Activated T-cell treated with anti-CD3 and anti-CD28 coated beads, Interleukin-2, amount 50 U/mL, for 1 hour (primary cell): Measurements from ENCODE around the gene PSMD3.

Experiments
- DNase-seq: peaks from one replicate; pipeline ENCODE4 v3.0.0-alpha.2; 2020

Gene PSMD3

DNA sequence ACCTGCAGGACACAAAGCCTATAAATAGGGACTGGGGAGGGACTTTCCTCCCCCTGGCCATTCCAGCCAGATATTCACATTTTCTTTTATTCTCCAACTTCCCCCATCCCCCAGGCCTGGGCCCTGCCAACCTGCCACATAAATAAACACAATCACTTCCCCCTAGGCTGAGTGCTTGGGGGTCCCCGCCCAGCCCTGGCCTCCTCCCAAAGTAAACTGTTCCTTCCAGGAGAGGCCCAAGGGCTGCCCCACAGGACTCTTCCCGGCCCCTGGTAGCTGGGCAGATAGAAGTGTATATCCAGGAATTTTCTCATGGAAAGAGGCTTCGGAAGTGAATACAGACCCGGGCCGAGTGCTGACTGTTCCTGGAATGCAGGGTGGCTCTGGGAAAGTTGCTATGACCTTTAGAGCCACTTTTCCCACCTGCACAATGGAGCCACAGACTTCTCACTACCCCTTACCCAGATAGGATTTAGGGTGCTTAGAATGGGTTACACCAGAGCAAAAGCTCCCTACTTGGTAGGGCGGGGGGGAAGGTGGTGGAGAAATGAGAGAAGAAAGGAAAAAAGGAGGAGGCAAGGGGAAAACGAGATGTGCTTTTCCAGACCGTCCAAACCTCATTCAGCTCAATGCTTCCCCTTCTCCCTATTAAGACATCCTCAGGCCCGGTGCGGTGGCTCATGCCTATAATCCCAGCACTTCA lies 43.1 kb downstream of the PSMD3 start:
- no peak for DNase-seq

DNA sequence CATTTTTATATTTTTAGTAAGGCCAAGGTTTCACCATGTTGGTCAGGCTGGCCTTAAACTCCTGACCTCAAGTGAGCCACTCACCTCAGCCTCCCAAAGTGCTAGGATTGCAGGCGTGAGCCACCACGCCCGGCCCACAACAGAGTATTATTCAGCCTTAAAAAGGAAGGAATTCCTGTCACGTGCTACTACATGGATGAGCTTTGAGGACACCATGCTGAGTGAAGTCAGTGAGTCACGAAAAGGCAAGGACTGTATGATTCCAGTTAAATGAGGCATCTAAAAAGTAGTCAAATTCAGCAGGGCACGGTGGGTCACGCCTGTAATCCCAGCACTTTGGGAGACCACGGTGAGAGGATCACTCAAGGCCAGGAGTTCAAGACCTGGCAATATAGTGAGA lies 44.3 kb downstream of the PSMD3 start:
- no peak for DNase-seq

DNA sequence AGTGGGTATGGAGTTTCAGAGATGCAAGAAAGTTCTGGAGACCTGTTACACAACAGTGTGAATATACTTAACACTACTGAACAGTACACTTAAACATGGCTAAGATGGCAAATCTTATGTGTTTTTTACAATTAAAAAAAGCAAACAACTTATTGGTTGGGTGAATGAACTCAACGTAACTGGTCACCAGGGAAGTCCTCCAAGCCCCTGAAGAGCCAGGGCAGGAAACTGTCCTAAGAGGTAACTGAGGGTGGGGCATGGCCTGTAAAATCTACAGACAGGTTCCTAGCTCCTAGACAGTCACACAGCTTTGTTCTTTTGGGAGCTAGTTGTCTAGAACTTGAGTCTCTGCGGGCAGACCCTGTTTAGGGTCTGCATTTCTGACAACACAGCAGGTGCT lies 45.0 kb downstream of the PSMD3 start:
- DNase-seq, result no peak

DNA sequence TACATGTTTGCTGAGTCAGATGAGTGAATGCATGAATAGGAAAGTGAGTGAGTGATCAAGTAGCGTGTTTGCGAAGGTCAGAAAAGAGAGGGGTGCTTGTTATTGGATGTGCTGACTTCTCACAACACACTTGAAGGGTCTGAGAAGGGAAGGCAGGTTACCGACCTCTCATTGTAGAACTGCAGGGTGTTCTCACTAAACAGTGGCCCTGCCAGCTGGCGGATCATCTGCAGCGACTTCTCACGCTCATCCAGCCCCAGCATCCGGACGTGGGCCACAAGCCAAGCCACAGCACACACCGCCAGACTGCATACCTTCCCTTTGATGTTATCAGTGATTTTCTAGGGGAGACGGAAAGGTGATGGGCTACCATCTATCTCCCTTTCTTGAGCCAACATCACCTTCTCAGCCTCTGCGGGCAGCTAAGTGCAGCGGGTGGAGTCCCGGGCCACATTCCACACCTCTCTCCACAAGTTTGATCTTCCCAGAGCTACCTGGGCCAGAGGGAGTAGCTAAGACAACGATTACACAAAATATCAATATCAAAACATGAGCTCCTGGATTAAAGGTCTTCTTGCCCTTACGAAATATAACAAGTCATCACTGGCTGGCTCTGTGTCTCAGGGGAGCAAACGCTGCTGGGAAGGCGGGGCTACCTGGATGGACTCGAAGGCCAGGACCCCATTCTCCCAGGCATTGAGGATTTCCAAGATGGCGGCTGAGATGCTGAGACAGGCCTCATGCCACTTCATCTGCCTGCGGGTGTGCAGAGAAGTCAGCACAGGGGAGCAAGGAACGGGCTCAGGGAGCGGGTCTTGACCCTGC lies 45.6 kb downstream of the PSMD3 start:
- DNase-seq, result peak; percentile 50

DNA sequence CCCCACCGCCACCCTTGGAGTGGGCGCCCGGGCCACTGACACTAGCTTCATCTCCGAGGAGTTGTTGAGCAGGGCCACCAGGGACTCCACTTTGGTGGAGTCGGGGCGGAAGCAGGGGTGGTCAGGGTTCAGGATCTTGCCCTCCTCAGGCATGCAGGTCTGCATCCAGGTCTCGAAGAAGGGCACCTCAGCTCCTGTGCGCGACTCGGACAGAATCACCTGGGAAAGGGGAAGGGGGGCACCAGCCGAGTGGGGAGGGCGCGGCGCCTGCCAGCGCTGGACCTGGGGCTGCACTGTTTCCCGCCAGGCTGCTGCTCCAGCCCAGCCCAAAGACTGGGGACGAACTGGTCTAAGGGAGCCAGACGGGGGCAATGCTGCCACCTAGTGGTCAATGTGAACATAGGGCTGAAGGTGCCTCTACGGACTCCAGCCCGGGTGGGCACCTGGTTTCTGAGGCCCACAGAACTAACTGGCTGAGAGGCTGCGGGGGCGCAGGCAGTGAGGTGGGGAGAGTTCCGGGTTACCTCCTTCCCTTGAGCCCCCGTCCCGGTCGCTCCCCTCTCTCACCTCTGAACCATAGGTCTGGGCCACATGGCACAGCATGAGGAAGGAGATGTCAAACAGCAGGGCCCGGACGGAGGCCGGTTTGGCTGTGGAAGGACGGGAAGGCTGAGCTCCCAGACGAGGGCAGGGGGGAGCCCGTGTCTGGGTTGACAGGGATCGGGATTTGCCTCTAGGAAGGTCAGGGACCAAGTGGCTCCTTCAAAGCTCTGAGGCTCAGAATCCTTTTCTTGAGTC lies 46.4 kb downstream of the PSMD3 start:
- DNase-seq, result peak; percentile 74

DNA sequence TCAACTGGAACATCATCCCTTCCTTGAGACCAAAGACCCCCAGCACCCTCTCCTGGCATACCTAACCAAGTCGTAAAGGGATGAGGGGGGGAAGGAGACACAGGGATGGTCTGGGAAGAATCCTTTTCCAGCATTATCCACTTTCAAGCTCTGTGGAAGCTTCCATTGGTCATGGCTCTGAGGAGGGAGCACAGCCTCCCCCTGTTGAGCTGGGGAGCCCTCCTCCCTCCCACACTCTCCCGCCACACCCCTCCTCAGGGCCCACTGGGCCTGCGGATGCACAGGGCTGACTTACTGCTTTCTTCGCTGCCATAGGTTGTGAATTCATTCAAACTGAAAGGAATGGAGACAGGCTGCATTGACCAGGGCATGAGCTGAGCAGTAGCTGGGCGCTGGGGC lies 47.0 kb downstream of the PSMD3 start:
- DNase-seq, result no peak

DNA sequence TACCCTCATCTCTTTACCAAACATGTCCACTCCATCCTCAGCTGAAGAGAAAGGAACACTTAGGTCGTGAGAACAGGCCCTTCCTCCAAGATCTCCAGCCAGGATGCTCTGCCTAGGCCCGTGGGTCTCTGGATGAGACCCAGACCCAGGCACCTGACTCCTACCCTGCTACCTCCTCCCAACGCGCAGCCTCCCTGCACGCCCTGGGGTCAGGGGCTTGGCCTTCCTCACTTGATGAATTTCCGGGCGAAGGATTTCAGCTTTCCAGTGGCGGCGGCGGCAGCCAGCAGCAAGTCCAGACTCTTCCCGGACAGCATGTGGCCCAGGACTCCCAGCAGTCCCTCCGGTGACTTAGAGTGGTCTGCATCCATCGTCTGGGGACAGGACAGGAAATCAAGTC lies 48.0 kb downstream of the PSMD3 start:
- DNase-seq, result no peak

DNA sequence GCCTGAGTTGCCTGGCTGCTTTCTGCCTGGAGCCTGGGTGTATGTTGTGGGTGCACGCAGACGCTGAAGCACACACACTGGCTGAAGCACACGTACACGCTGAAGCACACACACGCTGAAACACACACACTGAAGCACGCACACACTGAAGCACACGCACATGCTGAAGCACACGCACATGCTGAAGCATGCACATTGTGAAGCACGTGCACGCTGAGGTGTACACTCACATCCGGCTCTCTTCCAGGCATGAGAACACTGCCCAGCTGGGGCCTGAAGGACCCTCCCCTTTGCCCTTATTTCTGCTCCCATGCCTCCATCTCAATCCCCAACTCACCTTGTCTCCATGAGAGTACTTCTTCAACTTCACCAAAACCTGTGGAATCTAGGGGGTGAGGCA lies 51.1 kb downstream of the PSMD3 start:
- DNase-seq, result no peak

DNA sequence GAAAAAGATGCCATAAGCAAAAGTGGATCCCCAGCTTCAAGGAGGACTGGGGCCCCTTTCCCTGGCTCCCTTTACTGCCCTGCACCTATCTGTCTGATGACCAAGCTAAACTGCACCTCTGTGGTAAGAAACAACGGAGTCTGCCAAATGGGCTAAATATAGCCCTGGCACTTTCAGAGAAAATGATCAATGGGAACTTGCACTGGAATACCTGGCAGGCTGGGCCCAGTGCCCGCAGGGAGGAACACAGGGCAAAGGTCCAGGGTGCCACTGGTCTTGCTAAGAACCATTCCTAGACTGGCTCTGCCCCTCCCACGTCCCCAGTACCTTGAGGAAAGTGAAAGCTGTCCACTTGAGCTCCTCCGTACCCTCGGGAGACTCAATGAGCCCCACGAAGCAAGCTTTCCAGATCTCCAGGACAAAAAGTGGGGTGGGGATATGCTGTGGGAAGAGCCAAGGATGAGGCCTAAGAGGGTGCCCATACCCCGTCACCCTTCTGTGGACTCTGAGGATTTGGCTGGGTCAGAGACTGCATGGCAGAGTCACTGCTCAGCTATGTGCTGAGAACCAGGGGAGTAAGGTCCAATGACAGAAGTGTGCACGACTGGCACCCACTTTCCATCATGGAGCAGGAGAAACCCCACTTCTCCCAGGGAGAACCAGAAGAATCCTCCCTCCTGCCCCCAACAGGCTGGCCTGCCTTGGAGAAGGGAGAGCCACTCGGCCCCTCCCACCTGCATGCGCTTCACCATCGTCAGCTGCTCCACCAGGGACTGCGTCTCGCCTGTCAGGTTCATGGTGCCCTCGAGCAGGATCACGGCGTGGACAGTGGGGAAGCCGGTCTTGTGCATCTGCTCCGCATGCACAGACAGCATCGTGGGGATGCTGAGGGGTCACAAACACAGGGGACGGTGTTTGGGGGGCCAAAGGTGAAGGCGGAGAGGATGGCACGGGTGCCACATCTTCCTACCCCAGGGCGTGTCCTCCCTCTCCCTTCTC lies 52.0 kb downstream of the PSMD3 start:
- no peak for DNase-seq

DNA sequence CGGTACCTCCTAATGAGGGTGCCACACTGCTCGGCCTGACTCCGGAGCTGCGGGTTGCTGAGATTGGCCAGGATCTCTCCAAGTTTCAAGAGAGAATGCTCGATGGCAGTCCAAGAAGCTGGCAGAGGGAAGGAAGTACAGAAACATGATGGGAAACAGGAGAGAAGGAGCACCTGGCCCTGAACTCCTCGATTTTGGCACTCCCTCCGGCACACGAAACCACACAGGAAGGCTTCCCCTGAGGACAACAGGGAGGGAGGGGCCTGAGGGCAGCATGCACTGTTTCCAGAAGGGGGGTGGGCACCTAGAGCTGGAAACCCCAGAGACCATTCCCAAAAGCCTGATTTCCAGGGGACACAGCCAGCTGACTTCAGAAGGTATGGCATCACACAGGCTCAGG lies 52.7 kb downstream of the PSMD3 start:
- no peak for DNase-seq

DNA sequence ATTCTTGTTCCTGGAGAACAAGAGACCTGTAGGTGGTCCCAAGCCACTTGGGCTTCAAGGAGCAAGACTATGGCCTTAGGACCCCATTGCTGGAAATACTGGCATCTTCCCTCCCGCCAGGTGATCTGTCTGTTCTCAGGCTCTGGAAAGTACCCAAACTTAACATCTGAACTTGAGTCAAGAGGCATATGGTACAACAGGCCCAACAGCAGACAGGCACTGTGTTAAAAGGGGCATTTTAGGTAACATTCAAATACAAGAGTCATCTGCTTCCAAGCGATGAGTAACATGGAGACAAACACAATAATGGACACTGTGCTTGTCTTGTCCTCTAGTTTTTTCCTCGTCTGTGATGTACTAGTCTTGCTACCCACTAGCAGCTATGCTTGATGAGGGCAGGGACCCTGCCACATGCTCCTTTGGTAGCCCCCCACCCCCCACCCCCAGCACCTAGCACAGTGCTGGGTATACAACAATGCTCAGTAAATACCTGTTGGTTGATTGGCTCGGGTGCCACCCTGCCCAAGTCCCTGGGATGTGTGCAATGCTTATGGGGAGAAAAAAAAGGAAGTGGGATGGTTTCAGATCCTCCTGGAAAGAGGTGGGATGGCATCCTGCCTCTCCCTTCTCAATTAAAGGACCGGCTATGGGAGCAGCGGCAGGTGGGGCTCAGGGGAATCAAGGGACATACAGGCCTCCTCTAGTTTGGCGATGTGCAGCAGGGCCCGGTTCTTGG lies 54.0 kb downstream of the PSMD3 start:
- DNase-seq, result no peak

DNA sequence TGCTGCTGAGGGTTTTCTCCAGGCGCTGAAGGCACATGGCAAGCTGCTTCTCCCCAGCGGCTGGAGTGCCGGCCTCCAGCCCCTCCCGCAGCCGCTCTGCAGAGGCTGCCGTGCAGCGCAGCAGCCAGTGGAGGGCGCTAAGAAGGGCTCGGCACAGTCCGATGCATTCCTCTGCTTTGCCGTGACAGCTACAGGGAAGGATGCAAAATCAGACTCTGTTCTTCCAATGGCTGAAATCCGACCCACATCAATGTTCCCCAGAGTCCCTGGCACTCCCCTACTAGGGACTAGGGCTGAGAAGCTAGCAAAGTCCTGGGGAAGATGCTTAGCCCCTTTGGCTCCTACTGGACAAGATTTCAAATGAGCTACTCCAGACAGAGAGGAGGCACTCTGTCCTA lies 54.6 kb downstream of the PSMD3 start:
- DNase-seq, result no peak

DNA sequence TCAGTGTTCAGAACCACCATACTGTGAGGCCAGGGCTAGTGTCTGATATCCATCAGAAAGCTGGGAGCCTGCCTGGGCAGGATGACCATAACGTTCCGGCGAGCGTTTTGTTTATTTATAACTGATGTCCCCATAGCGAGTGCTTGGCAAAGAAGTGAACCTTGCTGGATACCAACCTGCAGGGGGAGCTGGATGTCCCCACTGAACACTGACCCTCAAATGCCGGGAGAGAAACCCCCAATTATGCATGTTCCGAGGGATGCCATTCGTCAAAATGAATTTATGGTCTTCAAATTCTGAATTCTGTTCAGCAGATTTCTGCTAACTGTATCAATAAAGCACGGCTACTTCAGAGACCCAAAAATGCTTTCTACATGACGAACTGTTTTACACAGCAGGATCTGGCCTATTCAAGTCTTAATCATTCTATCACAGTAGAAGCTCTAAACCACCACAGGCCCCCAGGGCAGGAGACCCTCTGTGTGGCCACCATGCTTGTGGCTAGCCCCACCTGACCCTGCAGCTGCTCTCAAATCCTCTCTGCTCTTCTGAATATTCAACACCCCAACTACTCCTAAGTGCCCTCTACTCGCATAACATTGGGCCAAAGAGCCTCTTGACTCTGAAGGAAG lies 58.4 kb downstream of the PSMD3 start:
- DNase-seq, result no peak

DNA sequence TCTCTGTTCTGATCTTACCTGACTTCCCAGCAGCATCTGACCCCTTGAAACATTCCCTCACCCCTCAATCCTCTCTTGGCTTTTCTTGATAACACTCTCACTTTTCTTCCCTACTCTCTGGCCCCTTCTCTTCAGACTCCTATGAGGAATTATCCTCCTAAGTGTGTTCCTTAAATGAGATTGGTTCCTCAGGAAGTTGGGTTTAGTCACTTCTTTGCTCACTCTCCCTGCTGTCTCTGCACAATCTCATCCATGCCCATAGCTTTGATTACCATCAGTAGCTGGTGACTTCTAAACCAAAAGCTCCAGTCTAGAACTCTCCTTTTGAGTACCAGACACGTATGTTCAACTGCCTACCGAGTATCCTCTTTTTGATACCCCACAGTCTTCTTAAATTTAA lies 60.6 kb downstream of the PSMD3 start:
- no peak for DNase-seq
